ENCODE measurements around the gene SYK.

SYK gene

DNA sequence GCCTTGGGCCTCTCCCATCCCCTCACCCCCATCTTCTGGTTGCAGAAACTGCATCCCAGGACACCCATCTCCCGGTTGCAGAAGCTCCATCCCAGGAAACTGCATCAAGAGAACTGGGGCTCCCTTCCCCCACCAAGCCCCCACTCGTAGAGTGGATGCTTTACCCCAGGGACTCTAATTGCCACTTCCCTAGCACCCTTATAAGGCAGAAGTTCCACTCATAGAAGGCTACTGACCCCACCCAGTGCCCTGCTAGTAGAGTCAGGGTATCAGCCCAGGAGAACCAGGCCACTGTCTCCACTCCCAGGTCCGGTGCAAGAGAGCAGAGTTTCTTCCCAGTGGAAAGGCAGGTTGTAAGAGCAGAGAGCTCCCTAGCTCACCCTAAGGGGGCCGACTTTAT lies 12.2 kb upstream of the SYK start:
- no peak for TF ChIP-seq SIN3A (IDR thresholded peaks at IDR 0.05; ENCODE audit: borderline replicate concordance, insufficient read depth, low read length)
- no peak for TF ChIP-seq POLR2AphosphoS5 (IDR thresholded peaks at IDR 0.05; ENCODE audit: low read depth, low read length)
- TF ChIP-seq FOXP2 (optimal IDR thresholded peaks at IDR 0.05; ENCODE audit: borderline replicate concordance, extremely low read depth, extremely low read length, insufficient read depth), result no peak
- no peak for TF ChIP-seq TAF1 (IDR thresholded peaks at IDR 0.05; ENCODE audit: borderline replicate concordance, insufficient read depth, low read length)
- TF ChIP-seq, protein P1, sequence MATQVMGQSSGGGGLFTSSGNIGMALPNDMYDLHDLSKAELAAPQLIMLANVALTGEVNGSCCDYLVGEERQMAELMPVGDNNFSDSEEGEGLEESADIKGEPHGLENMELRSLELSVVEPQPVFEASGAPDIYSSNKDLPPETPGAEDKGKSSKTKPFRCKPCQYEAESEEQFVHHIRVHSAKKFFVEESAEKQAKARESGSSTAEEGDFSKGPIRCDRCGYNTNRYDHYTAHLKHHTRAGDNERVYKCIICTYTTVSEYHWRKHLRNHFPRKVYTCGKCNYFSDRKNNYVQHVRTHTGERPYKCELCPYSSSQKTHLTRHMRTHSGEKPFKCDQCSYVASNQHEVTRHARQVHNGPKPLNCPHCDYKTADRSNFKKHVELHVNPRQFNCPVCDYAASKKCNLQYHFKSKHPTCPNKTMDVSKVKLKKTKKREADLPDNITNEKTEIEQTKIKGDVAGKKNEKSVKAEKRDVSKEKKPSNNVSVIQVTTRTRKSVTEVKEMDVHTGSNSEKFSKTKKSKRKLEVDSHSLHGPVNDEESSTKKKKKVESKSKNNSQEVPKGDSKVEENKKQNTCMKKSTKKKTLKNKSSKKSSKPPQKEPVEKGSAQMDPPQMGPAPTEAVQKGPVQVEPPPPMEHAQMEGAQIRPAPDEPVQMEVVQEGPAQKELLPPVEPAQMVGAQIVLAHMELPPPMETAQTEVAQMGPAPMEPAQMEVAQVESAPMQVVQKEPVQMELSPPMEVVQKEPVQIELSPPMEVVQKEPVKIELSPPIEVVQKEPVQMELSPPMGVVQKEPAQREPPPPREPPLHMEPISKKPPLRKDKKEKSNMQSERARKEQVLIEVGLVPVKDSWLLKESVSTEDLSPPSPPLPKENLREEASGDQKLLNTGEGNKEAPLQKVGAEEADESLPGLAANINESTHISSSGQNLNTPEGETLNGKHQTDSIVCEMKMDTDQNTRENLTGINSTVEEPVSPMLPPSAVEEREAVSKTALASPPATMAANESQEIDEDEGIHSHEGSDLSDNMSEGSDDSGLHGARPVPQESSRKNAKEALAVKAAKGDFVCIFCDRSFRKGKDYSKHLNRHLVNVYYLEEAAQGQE (IDR thresholded peaks at IDR 0.05; ENCODE audit: insufficient read depth in 1 of 2, low read depth in 2 of 2, low read length in 2 of 2), result no peak

DNA sequence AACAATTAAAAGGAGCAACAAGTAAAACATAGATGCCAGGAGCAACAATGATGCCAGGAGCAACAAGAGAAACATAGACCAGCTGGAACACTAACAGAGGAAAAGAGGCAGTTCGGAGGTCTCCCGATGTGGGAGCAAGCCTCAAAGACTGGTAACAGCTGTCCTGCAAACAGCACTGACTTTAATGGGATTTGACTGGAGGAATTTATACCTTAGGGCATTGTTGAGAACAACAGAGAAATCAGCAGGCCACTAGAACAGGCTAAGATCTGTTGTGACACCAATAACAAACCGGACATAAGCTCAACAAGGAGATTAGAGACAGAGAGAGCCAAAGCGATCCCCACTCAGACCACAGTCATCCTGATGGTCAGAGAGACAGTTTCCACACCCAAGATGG lies 11.8 kb upstream of the SYK start:
- TF ChIP-seq, protein P1 (IDR thresholded peaks at IDR 0.05; ENCODE audit: insufficient read depth in 1 of 2, low read depth in 2 of 2, low read length in 2 of 2), result no peak
- no peak for TF ChIP-seq TAF1 (IDR thresholded peaks at IDR 0.05; ENCODE audit: borderline replicate concordance, insufficient read depth, low read length)
- TF ChIP-seq FOXP2 (optimal IDR thresholded peaks at IDR 0.05; ENCODE audit: borderline replicate concordance, extremely low read depth, extremely low read length, insufficient read depth), result no peak
- no peak for TF ChIP-seq POLR2AphosphoS5 (IDR thresholded peaks at IDR 0.05; ENCODE audit: low read depth, low read length)
- no peak for TF ChIP-seq SIN3A (IDR thresholded peaks at IDR 0.05; ENCODE audit: borderline replicate concordance, insufficient read depth, low read length)

DNA sequence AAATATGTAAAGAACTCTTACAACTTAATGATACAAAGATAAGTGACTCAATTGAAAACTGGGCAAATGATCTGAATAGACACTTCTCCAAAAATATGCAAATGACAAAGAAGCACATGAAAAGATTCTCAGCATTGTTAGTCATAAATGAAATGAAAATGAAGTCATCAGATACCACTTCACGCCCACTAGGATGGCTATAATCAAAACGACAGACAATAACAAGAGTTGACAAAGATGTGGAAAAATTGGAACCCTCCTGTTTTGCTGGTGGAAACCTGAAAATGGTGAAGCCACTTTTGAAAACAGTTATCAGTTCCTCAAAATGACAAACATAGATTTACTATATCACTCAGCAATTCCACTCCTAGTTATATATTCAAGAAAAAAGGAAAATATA lies 7.9 kb upstream of the SYK start:
- TF ChIP-seq TAF1 (IDR thresholded peaks at IDR 0.05; ENCODE audit: borderline replicate concordance, insufficient read depth, low read length), result no peak
- no peak for TF ChIP-seq POLR2AphosphoS5 (IDR thresholded peaks at IDR 0.05; ENCODE audit: low read depth, low read length)
- TF ChIP-seq FOXP2 (optimal IDR thresholded peaks at IDR 0.05; ENCODE audit: borderline replicate concordance, extremely low read depth, extremely low read length, insufficient read depth), result no peak
- TF ChIP-seq, protein P1 (IDR thresholded peaks at IDR 0.05; ENCODE audit: insufficient read depth in 1 of 2, low read depth in 2 of 2, low read length in 2 of 2), result no peak
- TF ChIP-seq SIN3A (IDR thresholded peaks at IDR 0.05; ENCODE audit: borderline replicate concordance, insufficient read depth, low read length), result no peak

DNA sequence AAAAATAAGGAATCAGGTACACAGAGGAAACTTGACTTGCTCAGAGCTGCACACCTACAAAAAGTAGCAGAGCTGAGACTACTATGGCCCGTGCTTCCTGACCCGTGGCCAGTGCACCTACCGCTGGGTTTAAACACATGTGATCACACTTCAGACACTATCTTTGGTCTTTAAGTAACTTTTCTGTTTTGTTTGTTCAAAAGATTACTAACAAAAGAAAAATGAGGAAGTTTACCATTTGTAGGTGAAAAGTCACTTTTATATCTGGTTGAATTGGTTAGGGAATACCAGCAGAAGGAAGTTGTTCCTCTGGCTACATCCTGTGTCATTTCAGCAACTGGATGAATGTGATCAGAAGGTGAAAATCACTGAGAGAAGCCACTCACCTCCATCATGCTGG lies 6.5 kb upstream of the SYK start:
- TF ChIP-seq FOXP2 (optimal IDR thresholded peaks at IDR 0.05; ENCODE audit: borderline replicate concordance, extremely low read depth, extremely low read length, insufficient read depth) (no peak), TAF1 (IDR thresholded peaks at IDR 0.05; ENCODE audit: borderline replicate concordance, insufficient read depth, low read length) (no peak), SIN3A (IDR thresholded peaks at IDR 0.05; ENCODE audit: borderline replicate concordance, insufficient read depth, low read length) (no peak), POLR2AphosphoS5 (IDR thresholded peaks at IDR 0.05; ENCODE audit: low read depth, low read length) (no peak)
- TF ChIP-seq, protein P1 (IDR thresholded peaks at IDR 0.05; ENCODE audit: insufficient read depth in 1 of 2, low read depth in 2 of 2, low read length in 2 of 2), result no peak

DNA sequence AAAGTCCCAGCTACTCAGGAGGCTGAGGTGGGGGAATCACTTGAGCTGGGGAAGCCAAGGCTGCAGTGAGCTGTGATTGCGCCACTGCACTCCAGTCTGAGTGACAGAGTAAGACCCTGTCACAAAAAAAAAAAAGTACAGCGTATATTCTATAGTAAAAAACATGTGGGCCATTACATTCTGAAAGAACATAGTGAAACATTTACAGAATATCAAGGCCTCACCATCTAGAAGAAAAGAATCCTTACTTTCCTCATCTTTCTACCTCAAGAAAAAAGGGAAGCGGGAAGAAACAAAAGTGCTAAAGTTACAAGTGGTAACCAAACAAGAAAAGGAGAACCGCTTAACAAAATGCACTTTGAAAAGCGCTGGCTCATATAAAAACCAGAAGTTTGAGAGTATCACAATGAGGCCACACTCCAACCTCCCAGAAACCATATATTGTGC lies 5.7 kb upstream of the SYK start:
- no peak for TF ChIP-seq TAF1 (IDR thresholded peaks at IDR 0.05; ENCODE audit: borderline replicate concordance, insufficient read depth, low read length)

Measured in PFSK-1 (cell line).